ENCODE results near the gene SLMAP. TPM values are rescaled to one million over a fixed set of nuclear protein-coding genes. Genes with fewer than 3 reads are reported as not detected.

Gene SLMAP
- total RNA-seq, 1 donor from 2014 or later: 71.5 TPM

GRCh38 chr3:57946970-57947381, 190.9 kb downstream of the SLMAP start:
- no peak for DNase-seq (ENCODE audit: extremely low spot score, unreplicated experiment)
- Mint-ChIP-seq H3K9me3 (ENCODE audit: unreplicated experiment) (no peaks in the 10 kb centered on the region), H3K27ac (ENCODE audit: unreplicated experiment) (no peak overlapping the region), H3K4me1 (ENCODE audit: unreplicated experiment) (peaks cover 69% of the 10 kb centered on the region), H3K27me3 (ENCODE audit: unreplicated experiment) (no peaks in the 10 kb centered on the region), H3K36me3 (ENCODE audit: unreplicated experiment) (no peaks in the 10 kb centered on the region), H3K4me3 (ENCODE audit: unreplicated experiment) (no peak overlapping the region)
- no peak for TF ChIP-seq CTCF (IDR thresholded peaks at IDR 0.05)

GRCh38 chr3:57948080-57948671, 192.1 kb downstream of the SLMAP start:
- Mint-ChIP-seq H3K4me3 (ENCODE audit: unreplicated experiment) (no peak overlapping the region), H3K27ac (ENCODE audit: unreplicated experiment) (peak overlapping the region; percentile 23), H3K4me1 (ENCODE audit: unreplicated experiment) (peaks cover 65% of the 10 kb centered on the region), H3K36me3 (ENCODE audit: unreplicated experiment) (no peaks in the 10 kb centered on the region), H3K9me3 (ENCODE audit: unreplicated experiment) (no peaks in the 10 kb centered on the region), H3K27me3 (ENCODE audit: unreplicated experiment) (no peaks in the 10 kb centered on the region)
- DNase-seq (ENCODE audit: extremely low spot score, unreplicated experiment): no peak
- TF ChIP-seq CTCF (IDR thresholded peaks at IDR 0.05): no peak

- no peak for DNase-seq (ENCODE audit: extremely low spot score, unreplicated experiment)
- H3K4me3 Mint-ChIP-seq (ENCODE audit: unreplicated experiment): no peak overlapping the region
- peaks cover 58% of the 10 kb centered on the region for H3K4me1 Mint-ChIP-seq (ENCODE audit: unreplicated experiment)
- no peak for TF ChIP-seq CTCF (IDR thresholded peaks at IDR 0.05)
- no peaks in the 10 kb centered on the region for H3K27me3 Mint-ChIP-seq (ENCODE audit: unreplicated experiment)
- no peaks in the 10 kb centered on the region for H3K36me3 Mint-ChIP-seq (ENCODE audit: unreplicated experiment)
- H3K9me3 Mint-ChIP-seq (ENCODE audit: unreplicated experiment): no peaks in the 10 kb centered on the region
- peak overlapping the region; percentile 23 for H3K27ac Mint-ChIP-seq (ENCODE audit: unreplicated experiment)
These were observed 192.7 kb downstream of the SLMAP start for GRCh38 chr3:57948781-57949242.

GRCh38 chr3:57949344-57949743, 193.2 kb downstream of the SLMAP start:
- H3K4me1 Mint-ChIP-seq (ENCODE audit: unreplicated experiment): peaks cover 53% of the 10 kb centered on the region
- H3K27me3 Mint-ChIP-seq (ENCODE audit: unreplicated experiment): no peaks in the 10 kb centered on the region
- no peak overlapping the region for H3K4me3 Mint-ChIP-seq (ENCODE audit: unreplicated experiment)
- no peak for DNase-seq (ENCODE audit: extremely low spot score, unreplicated experiment)
- TF ChIP-seq CTCF (IDR thresholded peaks at IDR 0.05): no peak
- H3K36me3 Mint-ChIP-seq (ENCODE audit: unreplicated experiment): no peaks in the 10 kb centered on the region
- H3K27ac Mint-ChIP-seq (ENCODE audit: unreplicated experiment): no peak overlapping the region
- no peaks in the 10 kb centered on the region for H3K9me3 Mint-ChIP-seq (ENCODE audit: unreplicated experiment)

GRCh38 chr3:57949785-57950615, 193.9 kb downstream of the SLMAP start:
- Mint-ChIP-seq H3K9me3 (ENCODE audit: unreplicated experiment) (no peaks in the 10 kb centered on the region), H3K4me3 (ENCODE audit: unreplicated experiment) (no peak overlapping the region), H3K27ac (ENCODE audit: unreplicated experiment) (no peak overlapping the region), H3K27me3 (ENCODE audit: unreplicated experiment) (no peaks in the 10 kb centered on the region), H3K36me3 (ENCODE audit: unreplicated experiment) (no peaks in the 10 kb centered on the region), H3K4me1 (ENCODE audit: unreplicated experiment) (peaks cover 48% of the 10 kb centered on the region)
- peak; percentile 16 for TF ChIP-seq CTCF (IDR thresholded peaks at IDR 0.05)
- DNase-seq (ENCODE audit: extremely low spot score, unreplicated experiment): no peak
